ENCODE data around the gene FNDC10.

- TF ChIP-seq POLR2AphosphoS5 (IDR thresholded peaks at IDR 0.05; ENCODE audit: low read depth, low read length) (no peak), POLR2A (IDR thresholded peaks at IDR 0.05; ENCODE audit: low read depth, low read length) (no peak), TAF1 (IDR thresholded peaks at IDR 0.05; ENCODE audit: borderline replicate concordance, low read depth, low read length) (no peak)
Observed at GRCh38 chr1:1598051-1598719, 1.8 kb downstream of the FNDC10 start.
